GM12878 (cell line): ENCODE measurements around the gene CSF1. TPM values are rescaled to one million over a fixed set of nuclear protein-coding genes. Genes with fewer than 3 reads are reported as not detected.

ENCODE experiments used
- ATAC-seq: fragments of 200-7000 bp; cut with Tn5 transposase; 3 replicates; pipeline ENCODE4 v1.9.1; 2020; ENCODE audit warnings: mild to moderate bottlenecking, moderate library complexity
- BruUV-seq: library from RNA; stranded (reverse); fragments of 400-500 nt; replicated peaks from 2 replicates; lab custom pipeline; 2021; lab: Mats Ljungman, UMichigan
- CTCF ChIA-PET: fragments of 300-600 bp; sonication (Branson Sonifier 250); formaldehyde crosslinking; extraction: SDS; loops from one replicate; lab custom pipeline; 2021; ENCODE audit warnings: inconsistent platforms; lab: Yijun Ruan, JAX
- POLR2A ChIA-PET: fragments of 350-600 bp; formaldehyde crosslinking; extraction: SDS; loops from one replicate; lab custom pipeline; 2021; ENCODE audit warnings: inconsistent platforms; lab: Charles Lee
- RAD21 ChIA-PET: fragments of 300-600 bp; sonication (Branson Sonifier 250); formaldehyde crosslinking; loops from one replicate; lab custom pipeline; 2023; ENCODE audit warnings: antibody characterized with exemption; ENCODE audit not compliant: unreplicated experiment; lab: Charles Lee
- SMC1A ChIA-PET: fragments of 300-600 bp; sonication (Branson Sonifier 250); formaldehyde crosslinking; loops from one replicate; lab custom pipeline; 2023; ENCODE audit not compliant: unreplicated experiment, uncharacterized antibody; lab: Charles Lee
- DNase-seq: peaks from one replicate; pipeline ENCODE4 v3.0.0-alpha.2; 2011; ENCODE audit warnings: low read depth, low spot score
- FAIRE-seq: peaks from 3 replicates; lab custom pipeline; 2011; peaks lifted over from hg19 to GRCh38; lab: Jason Lieb, UNC
- H2AFZ ChIP-seq: 2 replicates; pipeline ENCODE4 v1.6.0; 2011; ENCODE audit warnings: low read depth, low read length, control low read depth; ENCODE audit not compliant: control insufficient read depth
- H3K27ac ChIP-seq: 2 replicates; pipeline ENCODE4 v1.5.1; 2011; ENCODE audit warnings: control low read depth; ENCODE audit not compliant: control insufficient read depth, insufficient read depth
- H3K27me3 ChIP-seq, 2 experiments: replicated peaks in 1 of 2; 2 replicates each; pipeline versions ENCODE4 v1.6.0 to v1.6.1; 2011; ENCODE audit warnings: low read length in 1 of 2; ENCODE audit not compliant: control insufficient read depth in 2 of 2, insufficient read depth in 2 of 2
- H3K36me3 ChIP-seq, 2 experiments: 2 replicates each; pipeline ENCODE4 v1.5.1; 2011; ENCODE audit warnings: low read length in 1 of 2; ENCODE audit not compliant: control insufficient read depth in 2 of 2, insufficient read depth in 2 of 2
- H3K4me1 ChIP-seq: 2 replicates; pipeline ENCODE4 v1.6.1; 2011; ENCODE audit warnings: mild to moderate bottlenecking, low read length, moderate library complexity, mixed read lengths; ENCODE audit not compliant: control insufficient read depth, insufficient read depth
- H3K4me2 ChIP-seq: 2 replicates; pipeline ENCODE4 v1.6.0; 2011; ENCODE audit warnings: control low read depth; ENCODE audit not compliant: control insufficient read depth, insufficient read depth
- H3K4me3 ChIP-seq: fragments of 200-600 bp; sonication (generic); 2 replicates; pipeline ENCODE4 v1.5.1; 2016
- H3K79me2 ChIP-seq: 2 replicates; pipeline ENCODE4 v1.6.0; 2011; ENCODE audit warnings: low read length; ENCODE audit not compliant: control insufficient read depth, insufficient read depth
- H3K9ac ChIP-seq: 2 replicates; pipeline ENCODE4 v1.8.0; 2011; ENCODE audit warnings: low read length, control low read depth, mixed read lengths; ENCODE audit not compliant: control insufficient read depth, insufficient read depth
- H3K9me3 ChIP-seq: replicated peaks from 3 replicates; pipeline ENCODE4 v1.5.1; 2011; ENCODE audit warnings: mild to moderate bottlenecking, low read length; ENCODE audit not compliant: control insufficient read depth, insufficient read depth
- H4K20me1 ChIP-seq: 2 replicates; pipeline ENCODE4 v1.6.0; 2011; ENCODE audit not compliant: control insufficient read depth, insufficient read depth
- BACH1 ChIP-seq: fragments of 450-650 bp; IDR thresholded peaks from 2 replicates; pipeline ENCODE4 v1.6.1; 2017; ENCODE audit warnings: mild to moderate bottlenecking, borderline replicate concordance
- BRCA1 ChIP-seq: IDR thresholded peaks from 2 replicates; pipeline ENCODE4 v1.6.1; 2011; ENCODE audit warnings: low read depth, low read length, improper control_type of control experiment
- CBFB ChIP-seq: IDR thresholded peaks from 2 replicates; pipeline ENCODE4 v1.6.1; 2016; ENCODE audit warnings: antibody characterized with exemption, low read depth
- CREM ChIP-seq: IDR thresholded peaks from 2 replicates; pipeline ENCODE4 v1.6.1; 2014; ENCODE audit warnings: antibody characterized with exemption, low read depth
- ETV6 ChIP-seq, 2 experiments: fragments of 450-650 bp in 1 of 2; IDR thresholded peaks in 1 of 2; conservative IDR thresholded peaks in 1 of 2; 2 replicates each; pipeline ENCODE4 v1.6.1; 2014; ENCODE audit warnings: antibody characterized with exemption in 1 of 2, borderline replicate concordance in 1 of 2, low read depth in 1 of 2, mild to moderate bottlenecking in 1 of 2, moderate library complexity in 1 of 2
- FOXM1 ChIP-seq: IDR thresholded peaks from 2 replicates; pipeline ENCODE4 v1.6.1; 2012; ENCODE audit warnings: low read depth, mild to moderate bottlenecking, inconsistent platforms, low read length, moderate library complexity
- JUNB ChIP-seq: IDR thresholded peaks from 2 replicates; pipeline ENCODE4 v1.6.1; 2016; ENCODE audit warnings: antibody characterized with exemption, mild to moderate bottlenecking
- MEF2A ChIP-seq: IDR thresholded peaks from 2 replicates; pipeline ENCODE4 v1.6.1; 2011; ENCODE audit warnings: low read depth, mild to moderate bottlenecking, low read length, moderate library complexity; ENCODE audit not compliant: insufficient read depth
- MYC ChIP-seq: IDR thresholded peaks from 2 replicates; pipeline ENCODE4 v1.6.1; 2011; ENCODE audit warnings: mild to moderate bottlenecking, low read length, moderate library complexity, inconsistent platforms; ENCODE audit not compliant: insufficient read depth, insufficient replicate concordance, insufficient read length, severe bottlenecking
- NFIC ChIP-seq: IDR thresholded peaks from 2 replicates; pipeline ENCODE4 v1.6.1; 2012; ENCODE audit warnings: low read depth, mild to moderate bottlenecking, inconsistent platforms, low read length, moderate library complexity
- NR2C2 ChIP-seq: IDR thresholded peaks from 2 replicates; pipeline ENCODE4 v1.6.1; 2011; ENCODE audit warnings: borderline replicate concordance, low read depth; ENCODE audit not compliant: control insufficient read depth, insufficient read length
- RUNX3 ChIP-seq: IDR thresholded peaks from 2 replicates; pipeline ENCODE4 v1.6.1; 2012; ENCODE audit warnings: low read length, inconsistent platforms
- SUPT20H ChIP-seq: IDR thresholded peaks from 2 replicates; pipeline ENCODE4 v1.6.1; 2011; ENCODE audit warnings: low read depth, mild to moderate bottlenecking, low read length, moderate library complexity, borderline replicate concordance; ENCODE audit not compliant: control insufficient read depth
- TCF3 ChIP-seq: IDR thresholded peaks from 2 replicates; pipeline ENCODE4 v1.6.1; 2012; ENCODE audit warnings: low read depth, mild to moderate bottlenecking, low read length, borderline replicate concordance; ENCODE audit not compliant: insufficient read depth
- WGBS: methylation state at CpG from one replicate; pipeline ENCODE4 v1.1.6; 2016; ENCODE audit warnings: low lambda C conversion rate; ENCODE audit not compliant: insufficient replicate concordance, insufficient coverage; ENCODE audit errors: missing lambda C conversion rate; 5-methylcytosine and 5-hydroxymethylcytosine counted together
- in situ Hi-C: fragments of 300-500 bp; cut with MboI; formaldehyde crosslinking; loops from 9 replicates; pipeline ENCODE4 v1.14.3; 2018; ENCODE audit warnings: mixed read lengths
- intact Hi-C: fragments of 100-400 bp; cut with micrococcal nuclease; formaldehyde crosslinking; loops from one replicate; pipeline ENCODE4 v1.14.2; 2022; ENCODE audit not compliant: unreplicated experiment
- polyA plus RNA-seq, 11 experiments: library from polyadenylated mRNA; depleted of rRNA in 4 of 11; unstranded in 6 of 11; stranded (reverse) in 5 of 11; fragments of >200 nt; fragmentation: Nextera tagmentation in 4 of 11; fragmentation: Illumina TruSeq in 1 of 11; extraction: Ambion mirVana in 4 of 11; extraction: Trizol in 1 of 11; gene quantifications; 1 replicate in 1 of 11; 2 replicates in 10 of 11; pipeline versions ENCODE4 v1.2.1 to v1.2.3, GENCODE V29; 2011 to 2016; ENCODE audit warnings: inconsistent platforms in 2 of 11, missing spikeins in 2 of 11, low read depth in 1 of 11
- total RNA-seq, 4 experiments: library from RNA; depleted of rRNA in 3 of 4; stranded (reverse); fragments of >200 nt in 3 of 4; fragmentation: Illumina TruSeq in 1 of 4; extraction: Trizol in 1 of 4; gene quantifications; 2 replicates each; pipeline versions ENCODE4 v1.2.1 to v1.2.3, GENCODE V29; 2013 to 2021
- TF ChIP-seq, protein P1 (sequence below): fragments of 150-350 bp; IDR thresholded peaks from 2 replicates; pipeline ENCODE4 v1.6.1; 2014; ENCODE audit warnings: mild to moderate bottlenecking, low read depth, low read length
- TF ChIP-seq, protein P2 (sequence below): IDR thresholded peaks from 2 replicates; pipeline ENCODE4 v1.6.1; 2012; ENCODE audit warnings: low read length, inconsistent platforms

CSF1 gene
- total and polyA plus RNA-seq, 10 of the 15 experiments (the other 5 are each of a cell fraction or from before 2014, with no cell fraction given) = 1.2 to 32.4 (median 13.0) TPM

DNA sequence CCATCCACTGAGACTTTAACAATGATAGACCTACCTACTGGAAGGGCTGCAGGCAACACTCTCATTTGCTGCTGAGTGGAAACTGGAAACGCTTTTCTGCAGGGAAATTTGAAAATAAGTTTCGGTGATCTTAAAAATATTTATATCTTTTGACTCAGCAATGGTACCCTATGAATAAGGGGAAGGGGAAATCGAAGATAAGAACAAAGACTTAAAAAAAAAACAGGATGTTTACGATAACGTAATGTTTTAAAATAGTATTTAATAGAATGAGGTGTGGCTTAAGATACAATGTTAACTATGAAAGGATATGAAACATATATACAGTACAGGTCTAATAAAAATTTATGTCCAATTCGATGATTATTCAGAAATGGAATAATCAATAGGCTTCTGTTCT is 34.8 kb upstream of the CSF1 start:
- BruUV-seq = no TSS peak
- H3K4me1 ChIP-seq = no peaks in the 10 kb centered on the region; the same call in 1 of the 2 replicates
- no peak overlapping the region for H3K4me2 ChIP-seq
- H3K9ac ChIP-seq = no peak overlapping the region
- 21% methylated on average over 6 of the region's 6 CpGs for WGBS
- RAD21 ChIA-PET = no interaction called here
- SMC1A ChIA-PET = interaction anchor here (2.2 kb wide), 1 partner anchor 37 kb away, joined by 7 read pairs; no protein-coding TSS in a partner anchor
- no peaks in the 10 kb centered on the region for H3K36me3 ChIP-seq
- no peaks in the 10 kb centered on the region for H4K20me1 ChIP-seq
- intact Hi-C loops = no loop called here
- DNase-seq = no peak
- in situ Hi-C loops = no loop called here
- CTCF ChIA-PET = no interaction called here
- no peaks in the 10 kb centered on the region for H3K79me2 ChIP-seq
- no peaks in the 10 kb centered on the region for H3K27me3 ChIP-seq
- H3K9me3 ChIP-seq = no peaks in the 10 kb centered on the region
- H2AFZ ChIP-seq = no peak overlapping the region
- TF ChIP-seq, protein P1, sequence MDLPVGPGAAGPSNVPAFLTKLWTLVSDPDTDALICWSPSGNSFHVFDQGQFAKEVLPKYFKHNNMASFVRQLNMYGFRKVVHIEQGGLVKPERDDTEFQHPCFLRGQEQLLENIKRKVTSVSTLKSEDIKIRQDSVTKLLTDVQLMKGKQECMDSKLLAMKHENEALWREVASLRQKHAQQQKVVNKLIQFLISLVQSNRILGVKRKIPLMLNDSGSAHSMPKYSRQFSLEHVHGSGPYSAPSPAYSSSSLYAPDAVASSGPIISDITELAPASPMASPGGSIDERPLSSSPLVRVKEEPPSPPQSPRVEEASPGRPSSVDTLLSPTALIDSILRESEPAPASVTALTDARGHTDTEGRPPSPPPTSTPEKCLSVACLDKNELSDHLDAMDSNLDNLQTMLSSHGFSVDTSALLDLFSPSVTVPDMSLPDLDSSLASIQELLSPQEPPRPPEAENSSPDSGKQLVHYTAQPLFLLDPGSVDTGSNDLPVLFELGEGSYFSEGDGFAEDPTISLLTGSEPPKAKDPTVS = no peak
- TF ChIP-seq RUNX3 (peak; percentile 8; the same call in 1 of the 2 replicates), NR2C2 (no peak), JUNB (peak; percentile 81), SUPT20H (no peak), BRCA1 (no peak), MEF2A (0 out of 2 replicates have a peak, but pooled peaks have one; percentile 60), TCF3 (no peak), NFIC (peak; percentile 71; the same call in 1 of the 2 replicates), CREM (peak; percentile 18; the same call in 1 of the 2 replicates), BACH1 (no peak), MYC (no peak), FOXM1 (0 out of 2 replicates have a peak, but pooled peaks have one; percentile 44), CBFB (no peak), ETV6 (conservative IDR thresholded peaks at IDR 0.05 in 1 of 2, IDR thresholded peaks at IDR 0.05 in 1 of 2; ENCODE audit: borderline replicate concordance in 1 of 2, low read depth in 1 of 2) (peak in 1 of 2 experiments; percentile 70; a peak in 1 of 4 replicates)
- TF ChIP-seq, protein P2, sequence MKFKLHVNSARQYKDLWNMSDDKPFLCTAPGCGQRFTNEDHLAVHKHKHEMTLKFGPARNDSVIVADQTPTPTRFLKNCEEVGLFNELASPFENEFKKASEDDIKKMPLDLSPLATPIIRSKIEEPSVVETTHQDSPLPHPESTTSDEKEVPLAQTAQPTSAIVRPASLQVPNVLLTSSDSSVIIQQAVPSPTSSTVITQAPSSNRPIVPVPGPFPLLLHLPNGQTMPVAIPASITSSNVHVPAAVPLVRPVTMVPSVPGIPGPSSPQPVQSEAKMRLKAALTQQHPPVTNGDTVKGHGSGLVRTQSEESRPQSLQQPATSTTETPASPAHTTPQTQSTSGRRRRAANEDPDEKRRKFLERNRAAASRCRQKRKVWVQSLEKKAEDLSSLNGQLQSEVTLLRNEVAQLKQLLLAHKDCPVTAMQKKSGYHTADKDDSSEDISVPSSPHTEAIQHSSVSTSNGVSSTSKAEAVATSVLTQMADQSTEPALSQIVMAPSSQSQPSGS = 0 out of 2 replicates have a peak, but pooled peaks have one; percentile 68
- TF ChIP-seq, all 136 proteins: peak for 8
- POLR2A ChIA-PET = interaction anchor here (1.6 kb wide), 1 partner anchor 16 kb away, joined by 5 read pairs; no protein-coding TSS in a partner anchor
- Histone ChIP-seq H3K4me3 (no peak overlapping the region), H3K27ac (no peak overlapping the region)
- no peak for ATAC-seq
- no peak for FAIRE-seq
